ENCODE data around the gene MYL11.
"Not testable (repeated sequence)": the region's sequence is repeated elsewhere in the genome, so short reads cannot be mapped to it uniquely, and the experiment has no call there.

The MYL11 gene

DNA sequence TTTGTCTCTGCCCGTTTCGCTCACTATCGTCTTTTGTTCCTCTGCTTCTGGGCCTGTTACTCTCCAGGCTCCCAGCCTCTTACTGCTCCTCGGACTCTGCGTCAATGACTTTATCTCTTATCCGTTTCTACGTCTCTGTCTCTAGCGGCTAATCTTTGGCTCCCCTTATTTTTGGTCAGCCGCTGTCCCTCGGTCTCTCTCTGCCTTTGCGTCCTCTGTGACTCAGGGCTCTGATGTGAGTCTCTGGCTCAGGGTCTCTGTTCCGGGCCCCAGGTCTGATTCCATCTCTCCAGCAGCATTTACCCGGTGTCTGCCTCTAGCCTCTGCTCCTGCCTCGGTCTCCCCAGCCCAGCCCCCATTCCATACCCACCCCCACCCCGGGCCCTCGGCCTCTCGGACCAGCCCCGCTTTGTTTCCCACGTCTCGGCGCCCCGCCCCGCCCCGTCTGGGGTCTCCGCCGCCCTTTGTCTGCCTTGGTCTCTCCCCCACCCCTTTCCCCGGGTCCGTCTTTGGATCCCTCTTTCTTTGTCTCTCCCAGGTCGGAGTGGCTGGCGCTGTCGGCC lies 20.1 kb downstream of the MYL11 start:
- Histone ChIP-seq H3K4me3 (replicated peaks; ENCODE audit: insufficient read depth, low read length) (peak overlapping the region; percentile 85), H3K27ac (replicated peaks) (peak overlapping the region; percentile 51), H3K27me3 (ENCODE audit: insufficient read depth, poor library complexity, severe bottlenecking) (no peaks in the 10 kb centered on the region)
- no peak for TF ChIP-seq SPI1 (IDR thresholded peaks at IDR 0.05; ENCODE audit: borderline replicate concordance, low read depth)
- no peak for DNase-seq (ENCODE audit: low read depth in 1 of 2, low spot score in 1 of 2)

DNA sequence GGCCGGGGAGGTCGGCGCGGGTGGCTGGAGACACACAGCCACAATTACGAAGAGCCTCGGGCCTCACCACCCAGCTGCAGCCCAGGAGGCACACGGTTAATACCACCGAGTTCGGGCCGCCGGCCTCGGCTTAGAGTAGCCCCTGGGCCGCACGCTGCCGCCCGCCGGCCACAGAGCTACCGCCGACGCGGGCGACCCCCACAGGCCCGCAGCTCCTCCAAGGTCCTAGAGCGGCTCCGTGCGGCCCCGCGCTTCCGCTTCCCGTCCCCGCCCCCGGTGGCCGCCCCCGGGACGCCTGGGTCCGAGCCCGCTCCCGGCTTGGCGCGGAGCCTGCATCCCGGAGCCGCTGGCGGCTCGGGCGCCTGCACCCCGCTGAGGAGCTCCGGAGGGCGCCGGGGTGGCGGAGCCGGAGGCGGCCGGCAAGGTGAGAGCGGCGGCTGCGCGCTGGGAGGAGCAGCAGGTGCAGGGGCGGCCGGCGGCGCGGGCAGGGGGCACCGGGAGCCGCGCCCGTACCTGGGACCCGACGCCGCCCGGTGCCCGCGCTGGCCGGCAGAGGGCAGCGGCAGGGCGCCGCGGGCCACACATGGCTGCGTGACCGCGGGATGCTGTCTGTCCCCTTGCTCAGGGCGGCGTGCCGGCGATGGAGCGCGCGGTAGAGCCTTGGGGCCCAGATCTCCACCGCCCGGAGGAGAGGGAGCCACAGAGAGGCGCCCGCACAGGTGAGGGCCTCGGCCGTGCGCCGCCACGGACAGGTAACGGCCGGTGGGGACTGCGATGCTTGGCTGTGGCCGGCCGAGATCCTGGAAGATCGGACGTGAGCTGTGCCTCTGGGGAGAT lies 20.8 kb downstream of the MYL11 start, which contains the start of gene ZNF48:
Gene ZNF48 (plus strand): TSS at position 266 of the 837 bp plus-strand sequence. CDS start 375 bp downstream, at position 641.
- peaks cover 4% of the 10 kb centered on the region for H3K27me3 ChIP-seq (ENCODE audit: insufficient read depth, poor library complexity, severe bottlenecking)
- H3K27ac ChIP-seq (replicated peaks): peak within 1 kb of the TSS; percentile 51
- DNase-seq (ENCODE audit: low read depth in 1 of 2, low spot score in 1 of 2): peak; percentile 52 to 72
- H3K4me3 ChIP-seq (replicated peaks; ENCODE audit: insufficient read depth, low read length): peak within 1 kb of the TSS; percentile 85
- TF ChIP-seq, protein P1, sequence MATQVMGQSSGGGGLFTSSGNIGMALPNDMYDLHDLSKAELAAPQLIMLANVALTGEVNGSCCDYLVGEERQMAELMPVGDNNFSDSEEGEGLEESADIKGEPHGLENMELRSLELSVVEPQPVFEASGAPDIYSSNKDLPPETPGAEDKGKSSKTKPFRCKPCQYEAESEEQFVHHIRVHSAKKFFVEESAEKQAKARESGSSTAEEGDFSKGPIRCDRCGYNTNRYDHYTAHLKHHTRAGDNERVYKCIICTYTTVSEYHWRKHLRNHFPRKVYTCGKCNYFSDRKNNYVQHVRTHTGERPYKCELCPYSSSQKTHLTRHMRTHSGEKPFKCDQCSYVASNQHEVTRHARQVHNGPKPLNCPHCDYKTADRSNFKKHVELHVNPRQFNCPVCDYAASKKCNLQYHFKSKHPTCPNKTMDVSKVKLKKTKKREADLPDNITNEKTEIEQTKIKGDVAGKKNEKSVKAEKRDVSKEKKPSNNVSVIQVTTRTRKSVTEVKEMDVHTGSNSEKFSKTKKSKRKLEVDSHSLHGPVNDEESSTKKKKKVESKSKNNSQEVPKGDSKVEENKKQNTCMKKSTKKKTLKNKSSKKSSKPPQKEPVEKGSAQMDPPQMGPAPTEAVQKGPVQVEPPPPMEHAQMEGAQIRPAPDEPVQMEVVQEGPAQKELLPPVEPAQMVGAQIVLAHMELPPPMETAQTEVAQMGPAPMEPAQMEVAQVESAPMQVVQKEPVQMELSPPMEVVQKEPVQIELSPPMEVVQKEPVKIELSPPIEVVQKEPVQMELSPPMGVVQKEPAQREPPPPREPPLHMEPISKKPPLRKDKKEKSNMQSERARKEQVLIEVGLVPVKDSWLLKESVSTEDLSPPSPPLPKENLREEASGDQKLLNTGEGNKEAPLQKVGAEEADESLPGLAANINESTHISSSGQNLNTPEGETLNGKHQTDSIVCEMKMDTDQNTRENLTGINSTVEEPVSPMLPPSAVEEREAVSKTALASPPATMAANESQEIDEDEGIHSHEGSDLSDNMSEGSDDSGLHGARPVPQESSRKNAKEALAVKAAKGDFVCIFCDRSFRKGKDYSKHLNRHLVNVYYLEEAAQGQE (IDR thresholded peaks at IDR 0.05; ENCODE audit: insufficient replicate concordance, low read depth): peak; percentile 5
- TF ChIP-seq, protein P2, sequence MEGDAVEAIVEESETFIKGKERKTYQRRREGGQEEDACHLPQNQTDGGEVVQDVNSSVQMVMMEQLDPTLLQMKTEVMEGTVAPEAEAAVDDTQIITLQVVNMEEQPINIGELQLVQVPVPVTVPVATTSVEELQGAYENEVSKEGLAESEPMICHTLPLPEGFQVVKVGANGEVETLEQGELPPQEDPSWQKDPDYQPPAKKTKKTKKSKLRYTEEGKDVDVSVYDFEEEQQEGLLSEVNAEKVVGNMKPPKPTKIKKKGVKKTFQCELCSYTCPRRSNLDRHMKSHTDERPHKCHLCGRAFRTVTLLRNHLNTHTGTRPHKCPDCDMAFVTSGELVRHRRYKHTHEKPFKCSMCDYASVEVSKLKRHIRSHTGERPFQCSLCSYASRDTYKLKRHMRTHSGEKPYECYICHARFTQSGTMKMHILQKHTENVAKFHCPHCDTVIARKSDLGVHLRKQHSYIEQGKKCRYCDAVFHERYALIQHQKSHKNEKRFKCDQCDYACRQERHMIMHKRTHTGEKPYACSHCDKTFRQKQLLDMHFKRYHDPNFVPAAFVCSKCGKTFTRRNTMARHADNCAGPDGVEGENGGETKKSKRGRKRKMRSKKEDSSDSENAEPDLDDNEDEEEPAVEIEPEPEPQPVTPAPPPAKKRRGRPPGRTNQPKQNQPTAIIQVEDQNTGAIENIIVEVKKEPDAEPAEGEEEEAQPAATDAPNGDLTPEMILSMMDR (IDR thresholded peaks at IDR 0.05; ENCODE audit: insufficient read depth, low read length): no peak
- TF ChIP-seq SPI1 (IDR thresholded peaks at IDR 0.05; ENCODE audit: borderline replicate concordance, low read depth): 0 out of 2 replicates have a peak, but pooled peaks have one; percentile 22
- TF ChIP-seq POLR2AphosphoS5 (IDR thresholded peaks at IDR 0.05; ENCODE audit: low read depth): no peak
- TF ChIP-seq GABPA (IDR thresholded peaks at IDR 0.05; ENCODE audit: low read depth): peak; percentile 70

DNA sequence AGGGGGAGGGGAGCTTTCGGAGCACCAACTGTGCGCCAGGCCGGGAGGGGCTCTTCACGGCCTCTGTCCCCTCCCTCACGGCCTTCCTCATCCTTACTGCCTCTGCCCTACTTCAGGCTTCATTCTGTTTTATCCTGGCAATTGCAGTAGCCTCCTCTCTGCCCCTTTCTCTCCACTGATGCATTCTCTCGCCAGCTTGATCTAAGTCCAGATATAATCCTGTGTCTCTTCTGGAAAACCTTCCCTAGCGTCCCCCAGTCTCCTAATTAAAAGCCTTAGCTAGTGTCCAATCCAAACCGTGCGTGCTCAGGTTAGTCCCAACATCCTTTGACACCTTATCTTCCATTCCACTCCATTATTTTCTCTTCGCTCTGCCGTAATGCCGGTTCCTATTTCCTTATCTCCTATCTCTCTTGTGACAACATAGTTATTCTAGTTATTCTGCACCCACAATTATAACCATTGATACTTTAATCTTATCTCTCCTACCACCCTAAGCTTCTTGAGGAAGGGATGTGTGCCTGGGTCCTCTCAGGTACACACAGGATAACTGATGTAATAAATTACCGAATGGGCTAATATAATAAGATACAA lies 21.5 kb downstream of the MYL11 start:
- DNase-seq (ENCODE audit: low read depth in 1 of 2, low spot score in 1 of 2): no peak
- Histone ChIP-seq H3K27ac (replicated peaks) (no peak overlapping the region; the same call in 1 of the 2 replicates), H3K27me3 (ENCODE audit: insufficient read depth, poor library complexity, severe bottlenecking) (peaks cover 4% of the 10 kb centered on the region), H3K4me3 (replicated peaks; ENCODE audit: insufficient read depth, low read length) (peak overlapping the region; percentile 85)
- TF ChIP-seq GABPA (IDR thresholded peaks at IDR 0.05; ENCODE audit: low read depth) (no peak), POLR2AphosphoS5 (IDR thresholded peaks at IDR 0.05; ENCODE audit: low read depth) (no peak), SPI1 (IDR thresholded peaks at IDR 0.05; ENCODE audit: borderline replicate concordance, low read depth) (no peak)
- TF ChIP-seq, protein P2 (IDR thresholded peaks at IDR 0.05; ENCODE audit: insufficient read depth, low read length): no peak
- TF ChIP-seq, protein P1 (IDR thresholded peaks at IDR 0.05; ENCODE audit: insufficient replicate concordance, low read depth): no peak

DNA sequence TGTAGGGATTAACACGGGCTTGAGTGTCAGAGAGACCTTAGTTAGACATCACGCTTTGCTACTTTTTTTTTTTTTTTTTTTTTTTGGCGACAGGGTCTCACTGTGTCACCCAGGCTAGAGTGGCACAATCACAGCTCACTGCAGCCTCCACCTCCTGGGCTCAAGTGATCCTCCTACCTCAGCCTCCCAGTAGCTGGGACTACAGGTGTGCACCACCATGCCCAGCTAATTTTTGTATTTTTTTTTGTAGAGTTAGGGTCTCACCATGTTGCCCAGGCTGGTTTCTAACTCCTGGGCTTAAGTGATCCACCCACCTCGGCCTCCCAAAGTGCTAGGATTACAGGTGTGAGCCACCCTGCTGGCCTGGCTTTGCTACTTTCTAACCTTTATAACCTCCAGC lies 22.0 kb downstream of the MYL11 start:
- not testable (repeated sequence) for H3K27ac ChIP-seq (replicated peaks); H3K4me3 ChIP-seq (replicated peaks; ENCODE audit: insufficient read depth, low read length); H3K27me3 ChIP-seq (ENCODE audit: insufficient read depth, poor library complexity, severe bottlenecking); DNase-seq (ENCODE audit: low read depth in 1 of 2, low spot score in 1 of 2)
